ENCODE data around the gene TMEM121B.
"Not testable (repeated sequence)": the region's sequence is repeated elsewhere in the genome, so short reads cannot be mapped to it uniquely, and the experiment has no call there.

DNA sequence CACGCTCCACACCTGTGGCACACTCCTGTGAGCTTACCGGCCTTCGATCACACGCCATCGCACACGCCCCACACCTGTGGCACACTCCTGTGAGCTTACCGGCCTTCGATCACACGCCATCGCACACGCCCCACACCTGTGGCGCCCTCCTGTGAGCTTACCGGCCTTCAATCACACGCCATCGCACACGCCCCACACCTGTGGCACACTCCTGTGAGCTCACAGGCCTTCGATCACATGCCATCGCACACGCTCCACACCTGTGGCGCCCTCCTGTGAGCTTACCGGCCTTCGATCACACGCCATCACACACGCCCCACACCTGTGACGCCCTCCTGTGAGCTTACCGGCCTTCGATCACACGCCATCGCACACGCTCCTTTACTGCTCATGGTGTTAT, 26.3 kb upstream of the TMEM121B start:
- TF ChIP-seq, protein P1, sequence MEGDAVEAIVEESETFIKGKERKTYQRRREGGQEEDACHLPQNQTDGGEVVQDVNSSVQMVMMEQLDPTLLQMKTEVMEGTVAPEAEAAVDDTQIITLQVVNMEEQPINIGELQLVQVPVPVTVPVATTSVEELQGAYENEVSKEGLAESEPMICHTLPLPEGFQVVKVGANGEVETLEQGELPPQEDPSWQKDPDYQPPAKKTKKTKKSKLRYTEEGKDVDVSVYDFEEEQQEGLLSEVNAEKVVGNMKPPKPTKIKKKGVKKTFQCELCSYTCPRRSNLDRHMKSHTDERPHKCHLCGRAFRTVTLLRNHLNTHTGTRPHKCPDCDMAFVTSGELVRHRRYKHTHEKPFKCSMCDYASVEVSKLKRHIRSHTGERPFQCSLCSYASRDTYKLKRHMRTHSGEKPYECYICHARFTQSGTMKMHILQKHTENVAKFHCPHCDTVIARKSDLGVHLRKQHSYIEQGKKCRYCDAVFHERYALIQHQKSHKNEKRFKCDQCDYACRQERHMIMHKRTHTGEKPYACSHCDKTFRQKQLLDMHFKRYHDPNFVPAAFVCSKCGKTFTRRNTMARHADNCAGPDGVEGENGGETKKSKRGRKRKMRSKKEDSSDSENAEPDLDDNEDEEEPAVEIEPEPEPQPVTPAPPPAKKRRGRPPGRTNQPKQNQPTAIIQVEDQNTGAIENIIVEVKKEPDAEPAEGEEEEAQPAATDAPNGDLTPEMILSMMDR (IDR thresholded peaks at IDR 0.05) = not testable (repeated sequence)
- TF ChIP-seq POLR2A (IDR thresholded peaks at IDR 0.05) = not testable (repeated sequence)

Measured in uterus (tissue), 2 donors.